ENCODE data around the gene ARL17B.
"Not testable (repeated sequence)": the region's sequence is repeated elsewhere in the genome, so short reads cannot be mapped to it uniquely, and the experiment has no call there.

The ARL17B gene

GRCh38 chr17:46361755-46362154, at the start of gene ARL17B:
Gene ARL17B, minus strand, starts transcription at chr17:46361766. Its CDS starts 3,369 bp downstream, at chr17:46358397.
- not testable (repeated sequence) for DNase-seq (ENCODE audit: low read depth)

- not testable (repeated sequence) for DNase-seq (ENCODE audit: low read depth)
Measured at GRCh38 chr17:46409864-46410263, 48.3 kb upstream of the ARL17B start.

GRCh38 chr17:46407155-46407554, 45.6 kb upstream of the ARL17B start:
- not testable (repeated sequence) for DNase-seq (ENCODE audit: low read depth)

GRCh38 chr17:46401033-46401787, 39.6 kb upstream of the ARL17B start:
- DNase-seq (ENCODE audit: low read depth): not testable (repeated sequence)

- not testable (repeated sequence) for DNase-seq (ENCODE audit: low read depth)
Measured at GRCh38 chr17:46400543-46400942, 39.0 kb upstream of the ARL17B start.

- not testable (repeated sequence) for DNase-seq (ENCODE audit: low read depth)
Measured at GRCh38 chr17:46399993-46400392, 38.4 kb upstream of the ARL17B start.

- not testable (repeated sequence) for DNase-seq (ENCODE audit: low read depth)
Measured at GRCh38 chr17:46396292-46396691, 34.7 kb upstream of the ARL17B start.

GRCh38 chr17:46393702-46394101, 32.1 kb upstream of the ARL17B start:
- not testable (repeated sequence) for DNase-seq (ENCODE audit: low read depth)

GRCh38 chr17:46385491-46385890, 23.9 kb upstream of the ARL17B start:
- DNase-seq (ENCODE audit: low read depth): not testable (repeated sequence)

- not testable (repeated sequence) for DNase-seq (ENCODE audit: low read depth)
Measured at GRCh38 chr17:46383118-46383517, 21.6 kb upstream of the ARL17B start.

GRCh38 chr17:46373418-46373817, 11.9 kb upstream of the ARL17B start:
- DNase-seq (ENCODE audit: low read depth): not testable (repeated sequence)

- not testable (repeated sequence) for DNase-seq (ENCODE audit: low read depth)
Measured at GRCh38 chr17:46372236-46373229, 11.0 kb upstream of the ARL17B start.

- not testable (repeated sequence) for DNase-seq (ENCODE audit: low read depth)
Measured at GRCh38 chr17:46367520-46367919, 6.0 kb upstream of the ARL17B start.

GRCh38 chr17:46361145-46361735, 326 bp downstream of the ARL17B start:
- not testable (repeated sequence) for DNase-seq (ENCODE audit: low read depth)

- not testable (repeated sequence) for DNase-seq (ENCODE audit: low read depth)
Measured at GRCh38 chr17:46353856-46354255, 7.7 kb downstream of the ARL17B start.

- not testable (repeated sequence) for DNase-seq (ENCODE audit: low read depth)
Measured at GRCh38 chr17:46349060-46349459, 12.5 kb downstream of the ARL17B start.

GRCh38 chr17:46348345-46348744, 13.2 kb downstream of the ARL17B start:
- DNase-seq (ENCODE audit: low read depth): not testable (repeated sequence)

- DNase-seq (ENCODE audit: low read depth): not testable (repeated sequence)
Measured at GRCh38 chr17:46342131-46342530, 19.4 kb downstream of the ARL17B start.

- not testable (repeated sequence) for DNase-seq (ENCODE audit: low read depth)
Measured at GRCh38 chr17:46341220-46341619, 20.3 kb downstream of the ARL17B start.

- not testable (repeated sequence) for DNase-seq (ENCODE audit: low read depth)
Measured at GRCh38 chr17:46294831-46295230, 66.7 kb downstream of the ARL17B start, which contains the start of gene LRRC37A. Gene LRRC37A, plus strand, starts transcription at chr17:46295131. Its CDS starts 3 bp downstream, at chr17:46295134.

- DNase-seq (ENCODE audit: low read depth): not testable (repeated sequence)
Measured at GRCh38 chr17:46291618-46292017, 69.9 kb downstream of the ARL17B start.

All from GM04503 (cell line).